Neural cell (in vitro differentiated cells): ENCODE data around the gene CLOCK. TPM values are rescaled to one million over a fixed set of nuclear protein-coding genes. Genes with fewer than 3 reads are reported as not detected.

Source experiments
- H2AFZ ChIP-seq: fragments of 200-600, 300-800 bp; sonication (generic), shearing (Covaris generic); 2 replicates; pipeline ENCODE4 v1.6.0; 2014; ENCODE audit warnings: low read depth, mild to moderate bottlenecking, antibody characterized with exemption, low read length, moderate library complexity
- H3F3A ChIP-seq: fragments of 200-600 bp; shearing (Covaris generic); 2 replicates; pipeline ENCODE4 v1.6.1; 2016; ENCODE audit warnings: mild to moderate bottlenecking, moderate library complexity, mixed read lengths, antibody characterized with exemption, low read length; ENCODE audit not compliant: insufficient read depth, poor library complexity, severe bottlenecking
- H3K27ac ChIP-seq: fragments of 200-600, 300-800 bp; sonication (generic), shearing (Covaris generic); 2 replicates; pipeline ENCODE4 v1.5.1; 2014; ENCODE audit warnings: mild to moderate bottlenecking, low read length, moderate library complexity
- H3K27me3 ChIP-seq: fragments of 300-800, 200-600 bp; sonication (generic), shearing (Covaris generic); 2 replicates; pipeline ENCODE4 v1.6.0; 2014; ENCODE audit warnings: mild to moderate bottlenecking, low read depth, low read length, moderate library complexity; ENCODE audit not compliant: insufficient read depth
- H3K36me3 ChIP-seq: fragments of 300-800, 200-600 bp; sonication (generic), shearing (Covaris generic); 2 replicates; pipeline ENCODE4 v1.5.1; 2014; ENCODE audit warnings: mild to moderate bottlenecking, antibody characterized with exemption, low read length, moderate library complexity; ENCODE audit not compliant: insufficient read depth
- H3K4me2 ChIP-seq: fragments of 300-800, 200-600 bp; sonication (generic), shearing (Covaris generic); 2 replicates; pipeline ENCODE4 v1.6.0; 2014; ENCODE audit warnings: mild to moderate bottlenecking, low read length
- H3K4me3 ChIP-seq: fragments of 300-800, 200-600 bp; sonication (generic), shearing (Covaris generic); 2 replicates; pipeline ENCODE4 v1.5.1; 2014; ENCODE audit warnings: mild to moderate bottlenecking, low read length, moderate library complexity
- H3K79me2 ChIP-seq: fragments of 200-600 bp; shearing (Covaris generic); replicated peaks from 2 replicates; pipeline ENCODE4 v1.6.0; 2014; ENCODE audit warnings: mild to moderate bottlenecking, low read length, moderate library complexity; ENCODE audit not compliant: insufficient read depth
- H3K9ac ChIP-seq: fragments of 300-800, 200-600 bp; sonication (generic), shearing (Covaris generic); 2 replicates; pipeline ENCODE4 v1.6.1; 2016; ENCODE audit warnings: mild to moderate bottlenecking, low read length, mixed read lengths
- H3K9me2 ChIP-seq: fragments of 200-600 bp; shearing (Covaris generic); 2 replicates; pipeline ENCODE4 v1.6.1; 2016; ENCODE audit warnings: mild to moderate bottlenecking, low read length, mixed read lengths; ENCODE audit not compliant: insufficient read depth
- H3K9me3 ChIP-seq: fragments of 200-600, 300-800 bp; sonication (generic), shearing (Covaris generic); 2 replicates; pipeline ENCODE4 v1.6.1; 2016; ENCODE audit warnings: mild to moderate bottlenecking, mixed run types, low read length, moderate library complexity, mixed read lengths
- H4K20me1 ChIP-seq: fragments of 200-600 bp; shearing (Covaris generic); 2 replicates; pipeline ENCODE4 v1.6.1; 2016; ENCODE audit warnings: mild to moderate bottlenecking, mixed run types; ENCODE audit not compliant: insufficient read depth
- EP300 ChIP-seq: fragments of 450-650 bp; conservative IDR thresholded peaks from 2 replicates; pipeline ENCODE4 v1.6.1; 2014; ENCODE audit warnings: antibody characterized with exemption, mild to moderate bottlenecking, moderate library complexity; ENCODE audit not compliant: poor library complexity, severe bottlenecking
- EZH2 ChIP-seq: fragments of 200-600, 300-800 bp; shearing (Covaris generic), sonication (generic); IDR thresholded peaks from 2 replicates; pipeline ENCODE4 v1.6.1; 2014; ENCODE audit warnings: antibody characterized with exemption, low read length, borderline replicate concordance, mild to moderate bottlenecking; ENCODE audit not compliant: insufficient read depth, poor library complexity, severe bottlenecking
- MXI1 ChIP-seq: fragments of 450-650 bp; conservative IDR thresholded peaks from 2 replicates; pipeline ENCODE4 v1.6.1; 2014; ENCODE audit warnings: antibody characterized with exemption, mild to moderate bottlenecking; ENCODE audit not compliant: poor library complexity, severe bottlenecking
- POLR2AphosphoS5 ChIP-seq: IDR thresholded peaks from 2 replicates; pipeline ENCODE4 v1.6.1; 2012
- RAD21 ChIP-seq: fragments of 450-650 bp; conservative IDR thresholded peaks from 2 replicates; pipeline ENCODE4 v1.6.1; 2014; ENCODE audit warnings: antibody characterized with exemption, mild to moderate bottlenecking, moderate library complexity
- REST ChIP-seq: IDR thresholded peaks from 2 replicates; pipeline ENCODE4 v1.6.1; 2012; ENCODE audit warnings: borderline replicate concordance
- SMC3 ChIP-seq: fragments of 450-650 bp; conservative IDR thresholded peaks from 2 replicates; pipeline ENCODE4 v1.6.1; 2014; ENCODE audit warnings: antibody characterized with exemption, mild to moderate bottlenecking, moderate library complexity; ENCODE audit not compliant: poor library complexity
- TAF1 ChIP-seq: IDR thresholded peaks from 2 replicates; pipeline ENCODE4 v1.6.1; 2012; ENCODE audit warnings: low read depth
- polyA plus RNA-seq: library from polyadenylated mRNA; depleted of rRNA; stranded (reverse); fragments of >200 nt; gene quantifications from 2 replicates; pipeline ENCODE4 v1.2.3, GENCODE V29; 2014
- small RNA-seq, 3 experiments: library from RNA; depleted of rRNA; stranded (forward); fragments of <200 nt; gene quantifications; one replicate each; pipeline ENCODE3, GENCODE V24; 2012
- TF ChIP-seq, protein P1 (sequence below): fragments of 450-650 bp; IDR thresholded peaks from 2 replicates; pipeline ENCODE4 v1.5.1; 2014; ENCODE audit warnings: antibody characterized with exemption, mild to moderate bottlenecking, moderate library complexity; ENCODE audit not compliant: poor library complexity, severe bottlenecking

The CLOCK gene
- polyA plus RNA-seq, 1 donor from 2014 or later = 8.7 TPM

- TF ChIP-seq SMC3 (no peak), TAF1 (no peak), POLR2AphosphoS5 (no peak), MXI1 (no peak), RAD21 (no peak), REST (no peak), EZH2 (no peak), EP300 (no peak)
- TF ChIP-seq, protein P1, sequence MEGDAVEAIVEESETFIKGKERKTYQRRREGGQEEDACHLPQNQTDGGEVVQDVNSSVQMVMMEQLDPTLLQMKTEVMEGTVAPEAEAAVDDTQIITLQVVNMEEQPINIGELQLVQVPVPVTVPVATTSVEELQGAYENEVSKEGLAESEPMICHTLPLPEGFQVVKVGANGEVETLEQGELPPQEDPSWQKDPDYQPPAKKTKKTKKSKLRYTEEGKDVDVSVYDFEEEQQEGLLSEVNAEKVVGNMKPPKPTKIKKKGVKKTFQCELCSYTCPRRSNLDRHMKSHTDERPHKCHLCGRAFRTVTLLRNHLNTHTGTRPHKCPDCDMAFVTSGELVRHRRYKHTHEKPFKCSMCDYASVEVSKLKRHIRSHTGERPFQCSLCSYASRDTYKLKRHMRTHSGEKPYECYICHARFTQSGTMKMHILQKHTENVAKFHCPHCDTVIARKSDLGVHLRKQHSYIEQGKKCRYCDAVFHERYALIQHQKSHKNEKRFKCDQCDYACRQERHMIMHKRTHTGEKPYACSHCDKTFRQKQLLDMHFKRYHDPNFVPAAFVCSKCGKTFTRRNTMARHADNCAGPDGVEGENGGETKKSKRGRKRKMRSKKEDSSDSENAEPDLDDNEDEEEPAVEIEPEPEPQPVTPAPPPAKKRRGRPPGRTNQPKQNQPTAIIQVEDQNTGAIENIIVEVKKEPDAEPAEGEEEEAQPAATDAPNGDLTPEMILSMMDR = no peak
- Histone ChIP-seq H3K9me3 (no peaks in the 10 kb centered on the region), H3F3A (no peaks in the 10 kb centered on the region), H2AFZ (no peak overlapping the region), H3K36me3 (no peaks in the 10 kb centered on the region), H3K27me3 (no peaks in the 10 kb centered on the region), H3K9ac (no peak overlapping the region), H3K4me2 (no peak overlapping the region), H3K79me2 (no peaks in the 10 kb centered on the region), H3K9me2 (no peaks in the 10 kb centered on the region), H3K27ac (no peak overlapping the region), H3K4me3 (no peak overlapping the region), H4K20me1 (no peaks in the 10 kb centered on the region)
These were observed 167.9 kb downstream of the CLOCK start for GRCh38 chr4:55378617-55379467.

Small RNAs within 50 kb of the gene (small RNA-seq; reads per million reads assigned to genes)
- 0 to 1.2 (median 0) reads per million in 3 experiments for gene RF00019

Other genes with a start within 250 kb of the CLOCK start
- gene SRD5A3, start 200.7 kb downstream of the CLOCK start, polyA plus RNA-seq = 6.2 and 13.9 TPM in 2 replicates
- 99.0 and 102 TPM in 2 replicates for gene TMEM165, start 151.0 kb downstream of the CLOCK start, polyA plus RNA-seq
- not detected in 2 replicates for gene PDCL2, start 45.3 kb upstream of the CLOCK start, polyA plus RNA-seq
- 47.2 and 55.7 TPM in 2 replicates for gene NMU, start 89.4 kb upstream of the CLOCK start, polyA plus RNA-seq